Measurements from ENCODE around the gene CHD2. TPM values are rescaled to one million over a fixed set of nuclear protein-coding genes. Genes with fewer than 3 reads are reported as not detected.
A peak's percentile ranks its signal among the peaks of the same experiment; 100 is the strongest.

Gene CHD2
- total RNA-seq, 2 experiments from 2014 or later: 141 to 155 TPM

GRCh38 chr15:92880796-92881195 is 19.3 kb upstream of the CHD2 start:
- ChIA-PET CTCF (interaction anchor here (1.2 to 8.4 kb wide), 8 partner anchors 22 to 85 kb away, joined by 3 to 114 read pairs (median 12); no protein-coding TSS in a partner anchor), POLR2A (interaction anchor here (1.0 to 19.1 kb wide), 14 partner anchors 9 to 70 kb away, joined by 3 to 1323 read pairs (median 86); partner anchors contain the start of gene CHD2)
- DNase-seq: no peak
- Mint-ChIP-seq H3K27ac (peak overlapping the region; percentile 91), H3K9me3 (no peaks in the 10 kb centered on the region), H3K4me1 (peaks cover 26% of the 10 kb centered on the region), H3K27me3 (no peaks in the 10 kb centered on the region), H3K4me3 (peak overlapping the region; percentile 87), H3K36me3 (ENCODE audit: low read depth) (peaks cover 25% of the 10 kb centered on the region)

GRCh38 chr15:92881211-92881754 is 18.8 kb upstream of the CHD2 start:
- Mint-ChIP-seq H3K27ac (peak overlapping the region; percentile 91), H3K9me3 (no peaks in the 10 kb centered on the region), H3K4me1 (peaks cover 30% of the 10 kb centered on the region), H3K27me3 (no peaks in the 10 kb centered on the region), H3K4me3 (peak overlapping the region; percentile 87), H3K36me3 (ENCODE audit: low read depth) (peaks cover 30% of the 10 kb centered on the region)
- no peak for DNase-seq
- POLR2A ChIA-PET: interaction anchor here (0.7 to 19.1 kb wide), 19 partner anchors 9 to 77 kb away, joined by 3 to 1323 read pairs (median 27); partner anchors contain the start of gene CHD2
- CTCF ChIA-PET: interaction anchor here (1.3 to 8.4 kb wide), 8 partner anchors 22 to 84 kb away, joined by 3 to 114 read pairs (median 12); no protein-coding TSS in a partner anchor

- Mint-ChIP-seq H3K9me3 (no peaks in the 10 kb centered on the region), H3K4me1 (peaks cover 38% of the 10 kb centered on the region), H3K36me3 (ENCODE audit: low read depth) (peaks cover 37% of the 10 kb centered on the region), H3K27me3 (no peaks in the 10 kb centered on the region), H3K4me3 (peak overlapping the region; percentile 87), H3K27ac (peak overlapping the region; percentile 91)
- DNase-seq: peak; percentile 99
- POLR2A ChIA-PET: interaction anchor here (0.6 to 19.1 kb wide), 35 partner anchors 7 to 1406 kb away, joined by 3 to 1323 read pairs (median 6); partner anchors contain the start of genes CHD2 and SLCO3A1
- CTCF ChIA-PET: interaction anchor here (0.6 to 8.4 kb wide), 26 partner anchors 9 to 719 kb away, joined by 3 to 114 read pairs (median 4); partner anchors contain the start of gene CHD2
These were observed 18.1 kb upstream of the CHD2 start for GRCh38 chr15:92881802-92882696.

- Mint-ChIP-seq H3K27ac (peak overlapping the region; percentile 91), H3K27me3 (no peaks in the 10 kb centered on the region), H3K4me3 (peak overlapping the region; percentile 96), H3K36me3 (ENCODE audit: low read depth) (peaks cover 43% of the 10 kb centered on the region), H3K4me1 (peaks cover 43% of the 10 kb centered on the region), H3K9me3 (no peaks in the 10 kb centered on the region)
- CTCF ChIA-PET: interaction anchor here (0.6 to 8.4 kb wide), 26 partner anchors 8 to 719 kb away, joined by 3 to 114 read pairs (median 4); partner anchors contain the start of gene CHD2
- DNase-seq: no peak
- POLR2A ChIA-PET: interaction anchor here (0.6 to 19.1 kb wide), 32 partner anchors 8 to 1405 kb away, joined by 3 to 1323 read pairs (median 7); partner anchors contain the start of genes CHD2 and SLCO3A1
These were observed 17.4 kb upstream of the CHD2 start for GRCh38 chr15:92882697-92883162.

GRCh38 chr15:92883163-92883875 is 16.8 kb upstream of the CHD2 start:
- Mint-ChIP-seq H3K9me3 (no peaks in the 10 kb centered on the region), H3K36me3 (ENCODE audit: low read depth) (peaks cover 49% of the 10 kb centered on the region), H3K27me3 (no peaks in the 10 kb centered on the region), H3K27ac (peak overlapping the region; percentile 98), H3K4me3 (peak overlapping the region; percentile 96), H3K4me1 (peaks cover 48% of the 10 kb centered on the region)
- DNase-seq: peak; percentile 42
- POLR2A ChIA-PET: interaction anchor here (0.7 to 19.1 kb wide), 24 partner anchors 9 to 1030 kb away, joined by 3 to 1323 read pairs (median 10); partner anchors contain the start of genes CHD2 and SLCO3A1
- CTCF ChIA-PET: interaction anchor here (0.8 to 8.4 kb wide), 16 partner anchors 10 to 81 kb away, joined by 3 to 114 read pairs (median 4); partner anchors contain the start of gene CHD2

- H3K27ac Mint-ChIP-seq: peak overlapping the region; percentile 98
- ChIA-PET POLR2A (interaction anchor here (0.7 to 19.1 kb wide), 16 partner anchors 10 to 98 kb away, joined by 3 to 1323 read pairs (median 40); partner anchors contain the start of gene CHD2), CTCF (interaction anchor here (1.1 to 8.4 kb wide), 8 partner anchors 9 to 86 kb away, joined by 3 to 114 read pairs (median 10); partner anchors contain the start of gene CHD2)
- peaks cover 51% of the 10 kb centered on the region for H3K4me1 Mint-ChIP-seq
- H3K4me3 Mint-ChIP-seq: peak overlapping the region; percentile 96
- peaks cover 54% of the 10 kb centered on the region for H3K36me3 Mint-ChIP-seq (ENCODE audit: low read depth)
- no peaks in the 10 kb centered on the region for H3K27me3 Mint-ChIP-seq
- DNase-seq: no peak
- no peaks in the 10 kb centered on the region for H3K9me3 Mint-ChIP-seq
These were observed 16.2 kb upstream of the CHD2 start for GRCh38 chr15:92883876-92884435.

GRCh38 chr15:92884436-92885223 is 15.5 kb upstream of the CHD2 start:
- ChIA-PET CTCF (interaction anchor here (0.6 to 8.4 kb wide), 9 partner anchors 8 to 87 kb away, joined by 3 to 114 read pairs (median 4); partner anchors contain the start of gene CHD2), POLR2A (interaction anchor here (0.7 to 19.1 kb wide), 17 partner anchors 10 to 97 kb away, joined by 3 to 1323 read pairs (median 13); partner anchors contain the start of gene CHD2)
- peaks cover 59% of the 10 kb centered on the region for H3K36me3 Mint-ChIP-seq (ENCODE audit: low read depth)
- no peaks in the 10 kb centered on the region for H3K27me3 Mint-ChIP-seq
- no peaks in the 10 kb centered on the region for H3K9me3 Mint-ChIP-seq
- H3K27ac Mint-ChIP-seq: peak overlapping the region; percentile 98
- DNase-seq: no peak
- H3K4me1 Mint-ChIP-seq: peaks cover 53% of the 10 kb centered on the region
- peak overlapping the region; percentile 96 for H3K4me3 Mint-ChIP-seq

GRCh38 chr15:92885224-92886041 is 14.7 kb upstream of the CHD2 start:
- H3K9me3 Mint-ChIP-seq: no peaks in the 10 kb centered on the region

GRCh38 chr15:92886042-92886537 is 14.0 kb upstream of the CHD2 start:
- Mint-ChIP-seq H3K27ac (peak overlapping the region; percentile 98), H3K4me1 (peaks cover 51% of the 10 kb centered on the region), H3K9me3 (no peaks in the 10 kb centered on the region), H3K4me3 (peak overlapping the region; percentile 96), H3K36me3 (ENCODE audit: low read depth) (peaks cover 73% of the 10 kb centered on the region), H3K27me3 (no peaks in the 10 kb centered on the region)
- CTCF ChIA-PET: interaction anchor here (0.6 to 8.4 kb wide), 6 partner anchors 14 to 77 kb away, joined by 3 to 114 read pairs (median 10); partner anchors contain the start of gene CHD2
- POLR2A ChIA-PET: interaction anchor here (1.2 to 19.1 kb wide), 10 partner anchors 8 to 89 kb away, joined by 4 to 1323 read pairs (median 192); partner anchors contain the start of gene CHD2
- no peak for DNase-seq

More at GRCh38 chr15:92885224-92886041, 14.7 kb upstream of the CHD2 start:
- CTCF ChIA-PET: interaction anchor here (0.6 to 8.4 kb wide), 7 partner anchors 12 to 76 kb away, joined by 3 to 114 read pairs (median 5); partner anchors contain the start of gene CHD2
- Mint-ChIP-seq H3K36me3 (ENCODE audit: low read depth) (peaks cover 67% of the 10 kb centered on the region), H3K27ac (peak overlapping the region; percentile 98), H3K27me3 (no peaks in the 10 kb centered on the region), H3K4me1 (peaks cover 51% of the 10 kb centered on the region), H3K4me3 (peak overlapping the region; percentile 96)
- no peak for DNase-seq
- POLR2A ChIA-PET: interaction anchor here (0.9 to 19.1 kb wide), 11 partner anchors 9 to 88 kb away, joined by 3 to 1323 read pairs (median 138); partner anchors contain the start of gene CHD2

GRCh38 chr15:92886815-92887214 is 13.3 kb upstream of the CHD2 start:
- POLR2A ChIA-PET: interaction anchor here (0.7 to 19.1 kb wide), 8 partner anchors 9 to 82 kb away, joined by 4 to 1323 read pairs (median 68); partner anchors contain the start of gene CHD2
- Mint-ChIP-seq H3K4me1 (peaks cover 51% of the 10 kb centered on the region), H3K36me3 (ENCODE audit: low read depth) (peaks cover 80% of the 10 kb centered on the region), H3K27ac (peak overlapping the region; percentile 98), H3K9me3 (no peaks in the 10 kb centered on the region), H3K27me3 (no peaks in the 10 kb centered on the region), H3K4me3 (peak overlapping the region; percentile 96)
- CTCF ChIA-PET: interaction anchor here (0.6 to 3.1 kb wide), 3 partner anchors 20 to 78 kb away, joined by 3 to 10 read pairs (median 7); no protein-coding TSS in a partner anchor
- DNase-seq: no peak
